OCI-LY3 (cell line): Measurements from ENCODE around the gene FZR1.

Source experiments
- H2AFZ ChIP-seq: fragments of 200-600, 300-600 bp; shearing (Covaris generic); 2 replicates; pipeline ENCODE4 v1.6.0; 2014; ENCODE audit warnings: antibody characterized with exemption, low read depth, low read length
- H3K27ac ChIP-seq: fragments of 200-600, 300-600 bp; sonication (generic); 2 replicates; pipeline ENCODE4 v1.5.1; 2014; ENCODE audit warnings: mild to moderate bottlenecking, low read length, moderate library complexity, mixed read lengths
- H3K27me3 ChIP-seq: fragments of 200-600, 300-600 bp; sonication (generic); 2 replicates; pipeline ENCODE4 v1.6.1; 2014; ENCODE audit warnings: low read depth, low read length, mixed read lengths
- H3K36me3 ChIP-seq: fragments of 200-600, 300-600 bp; sonication (generic); replicated peaks from 2 replicates; pipeline ENCODE3; 2014; ENCODE audit warnings: low read depth, low read length, mixed read lengths
- H3K4me1 ChIP-seq: fragments of 300-600, 200-600 bp; sonication (generic); 2 replicates; pipeline ENCODE4 v1.6.1; 2014; ENCODE audit warnings: low read length, mixed read lengths
- H3K4me2 ChIP-seq: fragments of 200-600, 300-600 bp; sonication (generic); 2 replicates; pipeline ENCODE4 v1.6.1; 2014; ENCODE audit warnings: low read length, mixed read lengths
- H3K4me3 ChIP-seq: fragments of 300-600, 200-600 bp; sonication (generic); 2 replicates; pipeline ENCODE4 v1.5.1; 2014; ENCODE audit warnings: antibody characterized with exemption, mild to moderate bottlenecking, low read length, moderate library complexity
- H3K79me2 ChIP-seq: fragments of 300-600, 200-600 bp; shearing (Covaris generic); 2 replicates; pipeline ENCODE4 v1.6.1; 2014; ENCODE audit warnings: mild to moderate bottlenecking, low read length, mixed read lengths
- H3K9ac ChIP-seq: fragments of 300-600, 200-600 bp; shearing (Covaris generic); 2 replicates; pipeline ENCODE4 v1.6.0; 2014; ENCODE audit warnings: mild to moderate bottlenecking, low read length, moderate library complexity
- H3K9me3 ChIP-seq: fragments of 200-600, 300-600 bp; shearing (Covaris generic); 2 replicates; pipeline ENCODE4 v1.6.1; 2014; ENCODE audit warnings: low read length, mixed read lengths; ENCODE audit not compliant: insufficient read depth
- H4K20me1 ChIP-seq: fragments of 200-600, 300-600 bp; sonication (generic); 2 replicates; pipeline ENCODE4 v1.6.1; 2016; ENCODE audit warnings: low read length, mixed read lengths; ENCODE audit not compliant: insufficient read depth
- EZH2phosphoT487 ChIP-seq: fragments of 200-600 bp; shearing (Covaris generic); IDR thresholded peaks from 2 replicates; pipeline ENCODE4 v1.6.1; 2018; ENCODE audit warnings: antibody characterized with exemption, mixed run types, low read depth
- TF ChIP-seq, protein P1 (sequence below): fragments of 200-600, 300-600 bp; sonication (generic); IDR thresholded peaks from 2 replicates; pipeline ENCODE4 v1.5.1; 2014; ENCODE audit warnings: antibody characterized with exemption, low read length, low read depth

Gene FZR1

DNA sequence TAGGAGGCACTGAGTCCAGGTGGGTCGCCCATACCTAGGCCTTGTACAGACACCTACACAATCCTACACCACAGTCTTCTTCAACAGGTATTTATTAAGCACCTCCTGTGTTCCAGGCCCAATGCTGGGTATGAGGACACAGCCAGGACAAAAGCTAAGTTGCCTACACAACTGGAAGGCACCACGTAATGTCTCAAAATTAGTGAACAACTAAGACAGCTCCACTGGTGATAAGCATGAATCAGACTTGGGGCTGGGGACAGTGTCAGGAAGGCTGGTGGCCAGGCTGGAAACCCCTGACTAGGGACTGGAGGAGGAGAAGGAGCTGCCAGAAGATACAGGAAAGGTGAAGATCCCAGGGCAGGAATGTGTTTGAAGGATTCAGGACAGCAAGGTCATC is 28.2 kb upstream of the FZR1 start:
- Histone ChIP-seq H3K36me3 (no peaks in the 10 kb centered on the region), H4K20me1 (no peaks in the 10 kb centered on the region; the same call in 1 of the 2 replicates), H3K27me3 (peaks cover 14% of the 10 kb centered on the region; the same call in 1 of the 2 replicates), H3K4me1 (no peaks in the 10 kb centered on the region), H3K27ac (no peak overlapping the region), H2AFZ (no peak overlapping the region), H3K79me2 (no peaks in the 10 kb centered on the region), H3K9me3 (no peaks in the 10 kb centered on the region), H3K9ac (no peak overlapping the region), H3K4me2 (no peak overlapping the region), H3K4me3 (no peak overlapping the region)
- TF ChIP-seq EZH2phosphoT487 = no peak
- TF ChIP-seq, protein P1, sequence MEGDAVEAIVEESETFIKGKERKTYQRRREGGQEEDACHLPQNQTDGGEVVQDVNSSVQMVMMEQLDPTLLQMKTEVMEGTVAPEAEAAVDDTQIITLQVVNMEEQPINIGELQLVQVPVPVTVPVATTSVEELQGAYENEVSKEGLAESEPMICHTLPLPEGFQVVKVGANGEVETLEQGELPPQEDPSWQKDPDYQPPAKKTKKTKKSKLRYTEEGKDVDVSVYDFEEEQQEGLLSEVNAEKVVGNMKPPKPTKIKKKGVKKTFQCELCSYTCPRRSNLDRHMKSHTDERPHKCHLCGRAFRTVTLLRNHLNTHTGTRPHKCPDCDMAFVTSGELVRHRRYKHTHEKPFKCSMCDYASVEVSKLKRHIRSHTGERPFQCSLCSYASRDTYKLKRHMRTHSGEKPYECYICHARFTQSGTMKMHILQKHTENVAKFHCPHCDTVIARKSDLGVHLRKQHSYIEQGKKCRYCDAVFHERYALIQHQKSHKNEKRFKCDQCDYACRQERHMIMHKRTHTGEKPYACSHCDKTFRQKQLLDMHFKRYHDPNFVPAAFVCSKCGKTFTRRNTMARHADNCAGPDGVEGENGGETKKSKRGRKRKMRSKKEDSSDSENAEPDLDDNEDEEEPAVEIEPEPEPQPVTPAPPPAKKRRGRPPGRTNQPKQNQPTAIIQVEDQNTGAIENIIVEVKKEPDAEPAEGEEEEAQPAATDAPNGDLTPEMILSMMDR = no peak

DNA sequence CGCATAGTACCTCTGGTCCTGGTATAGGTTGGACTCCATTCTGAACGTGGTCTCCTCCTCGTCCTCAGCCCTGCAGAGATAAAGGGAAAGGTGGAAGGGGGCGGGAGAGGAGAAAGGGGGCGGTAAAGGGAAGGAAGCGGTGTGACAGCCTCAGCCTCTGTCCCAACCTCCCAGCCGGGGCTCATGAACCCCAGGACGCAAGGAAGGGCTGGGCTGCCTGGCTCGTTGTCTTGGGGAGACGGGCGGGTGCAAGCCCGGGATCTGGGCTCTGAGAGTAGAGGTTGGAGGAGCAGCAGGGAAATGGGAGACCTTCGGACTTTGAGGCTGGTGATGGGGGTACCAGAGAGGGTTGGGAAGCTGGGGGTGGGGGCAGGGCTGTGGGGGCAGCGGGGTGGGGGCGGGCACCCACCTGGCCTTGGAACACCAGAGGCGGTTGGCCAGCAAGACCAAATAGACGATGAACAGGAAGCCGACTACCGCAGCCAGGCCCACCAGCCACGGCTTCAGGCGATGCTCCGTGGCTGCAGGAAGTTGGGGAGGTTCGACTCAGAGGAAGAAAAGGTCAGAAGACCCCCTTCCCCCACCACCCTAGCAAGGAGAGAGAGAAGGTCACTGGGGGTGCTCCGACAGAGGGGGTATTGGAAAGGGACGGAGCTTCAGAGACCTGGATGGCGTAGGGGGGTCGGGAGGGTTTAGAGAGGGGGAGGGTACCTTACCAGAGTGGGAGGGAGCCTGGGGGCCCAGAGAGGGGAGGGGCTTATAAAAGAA is 27.5 kb upstream of the FZR1 start:
- Histone ChIP-seq H3K4me1 (no peaks in the 10 kb centered on the region), H3K4me3 (no peak overlapping the region), H3K36me3 (no peaks in the 10 kb centered on the region), H2AFZ (no peak overlapping the region), H3K9ac (no peak overlapping the region), H3K27me3 (peaks cover 14% of the 10 kb centered on the region; the same call in 1 of the 2 replicates), H3K79me2 (no peaks in the 10 kb centered on the region), H3K9me3 (no peaks in the 10 kb centered on the region), H4K20me1 (no peaks in the 10 kb centered on the region; the same call in 1 of the 2 replicates), H3K27ac (no peak overlapping the region), H3K4me2 (no peak overlapping the region)
- TF ChIP-seq, protein P1 = no peak
- no peak for TF ChIP-seq EZH2phosphoT487

DNA sequence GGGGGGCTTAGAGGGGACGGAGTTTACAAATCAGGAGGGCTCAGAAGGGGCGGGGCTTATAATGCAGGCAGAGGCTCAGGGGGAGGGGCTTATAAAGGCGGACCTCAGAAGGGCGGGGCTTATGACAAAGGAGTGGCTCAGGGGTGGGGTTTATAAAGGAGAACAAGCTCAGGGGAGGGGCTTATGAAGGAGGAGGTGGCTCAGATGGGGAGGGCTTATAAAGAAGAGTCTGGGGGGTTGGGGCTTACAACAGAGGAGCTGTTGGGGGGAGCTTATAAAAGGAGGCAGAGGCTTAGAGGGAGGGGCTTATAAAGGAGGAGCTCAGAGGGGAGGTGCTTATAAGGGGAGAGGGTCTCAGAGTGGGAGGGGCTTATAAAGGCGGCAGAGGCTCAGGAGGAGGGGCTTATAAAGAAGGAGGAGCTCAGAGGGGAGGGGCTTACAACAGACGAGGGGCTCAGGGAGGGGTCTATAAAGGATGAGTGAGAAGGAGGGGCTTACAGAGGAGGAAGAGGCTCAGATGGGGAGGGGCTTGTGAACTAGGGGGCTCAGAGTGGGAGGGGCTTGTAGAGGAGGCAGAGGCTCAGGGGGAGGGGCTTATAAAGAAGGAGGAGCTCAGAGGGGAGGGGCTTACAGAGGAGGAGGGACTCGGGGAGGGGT is 26.8 kb upstream of the FZR1 start:
- no peak overlapping the region for H3K27ac ChIP-seq
- no peak for TF ChIP-seq EZH2phosphoT487
- TF ChIP-seq, protein P1 = no peak

DNA sequence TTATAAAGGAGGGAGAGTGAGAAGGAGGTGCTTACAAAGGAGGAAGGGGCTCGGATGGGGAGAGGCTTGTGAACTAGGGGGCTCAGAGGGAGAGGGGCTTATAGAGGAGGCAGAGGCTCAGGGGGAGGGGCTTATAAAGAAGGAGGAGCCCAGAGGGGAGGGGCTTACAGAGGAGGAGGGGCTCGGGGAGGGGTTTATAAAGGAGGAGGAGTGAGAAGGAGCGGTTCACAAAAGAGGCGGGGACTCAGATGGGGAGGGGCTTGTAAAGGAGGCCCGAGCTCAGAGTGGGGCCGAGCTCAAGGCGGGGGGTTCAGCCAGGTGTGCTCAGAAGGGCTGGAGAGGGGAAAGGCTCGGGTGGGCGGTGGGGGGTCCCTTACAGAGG is 26.3 kb upstream of the FZR1 start:
- Histone ChIP-seq H2AFZ (no peak overlapping the region), H3K27ac (no peak overlapping the region), H3K36me3 (no peaks in the 10 kb centered on the region), H3K4me1 (no peaks in the 10 kb centered on the region), H3K9me3 (no peaks in the 10 kb centered on the region), H3K9ac (no peak overlapping the region), H3K4me2 (no peak overlapping the region), H3K79me2 (no peaks in the 10 kb centered on the region), H3K27me3 (peaks cover 14% of the 10 kb centered on the region; the same call in 1 of the 2 replicates), H4K20me1 (no peaks in the 10 kb centered on the region; the same call in 1 of the 2 replicates), H3K4me3 (no peak overlapping the region)
- no peak for TF ChIP-seq EZH2phosphoT487
- TF ChIP-seq, protein P1 = no peak

More for the DNA sequence above, 26.8 kb upstream of the FZR1 start:
- Histone ChIP-seq H3K79me2 (no peaks in the 10 kb centered on the region), H3K4me3 (no peak overlapping the region), H3K4me2 (no peak overlapping the region), H2AFZ (no peak overlapping the region), H3K4me1 (no peaks in the 10 kb centered on the region), H3K36me3 (no peaks in the 10 kb centered on the region), H3K9me3 (no peaks in the 10 kb centered on the region), H4K20me1 (no peaks in the 10 kb centered on the region; the same call in 1 of the 2 replicates), H3K27me3 (peaks cover 14% of the 10 kb centered on the region; the same call in 1 of the 2 replicates), H3K9ac (no peak overlapping the region)
